Measurements from ENCODE around the gene SERPINB10.

- no peak for TF ChIP-seq REST (IDR thresholded peaks at IDR 0.05; ENCODE audit: insufficient replicate concordance, low read depth)
- no peak for TF ChIP-seq CTCF (IDR thresholded peaks at IDR 0.05; ENCODE audit: insufficient read depth, low read length)
- peak; percentile 77 for TF ChIP-seq POLR2AphosphoS5 (IDR thresholded peaks at IDR 0.05; ENCODE audit: low read depth)
Measured at GRCh38 chr18:63969942-63970808, 62.4 kb downstream of the SERPINB10 start, which contains the start of gene SERPINB8.

All from HL-60 (cell line).